Thyroid gland (tissue), 4 donors: ENCODE data around the gene PDE8B. TPM values are rescaled to one million over a fixed set of nuclear protein-coding genes. Genes with fewer than 3 reads are reported as not detected.

Experiments used
- DNase-seq, 2 donors: peaks; one replicate each; pipeline ENCODE4 v3.0.0-alpha.2; 2019
- H3K27ac ChIP-seq, 3 donors: fragments of 200-600 bp; sonication (generic); 1 replicate in 2 of 3; 2 replicates in 1 of 3; pipeline ENCODE4 v1.5.1; 2016 to 2019; ENCODE audit warnings: mild to moderate bottlenecking in 1 of 3, moderate library complexity in 1 of 3
- H3K27me3 ChIP-seq: fragments of 200-600 bp; sonication (generic); one replicate; pipeline ENCODE4 v1.5.1; 2019
- H3K36me3 ChIP-seq, 2 donors: fragments of 200-600 bp; sonication (generic); one replicate each; pipeline ENCODE4 v1.5.1; 2016 to 2019
- H3K4me1 ChIP-seq, 2 donors: fragments of 200-600 bp; sonication (generic); one replicate each; pipeline ENCODE4 v1.5.1; 2017 to 2019
- H3K4me3 ChIP-seq, 3 donors: fragments of 200-600 bp; sonication (generic); replicated peaks in 1 of 3; 1 replicate in 2 of 3; 2 replicates in 1 of 3; pipeline ENCODE4 v1.5.1; 2016; ENCODE audit warnings: mild to moderate bottlenecking in 1 of 3
- H3K9me3 ChIP-seq: fragments of 200-600 bp; sonication (generic); one replicate; pipeline ENCODE4 v1.5.1; 2017
- POLR2A ChIP-seq, 2 donors: fragments of 450-650 bp; IDR thresholded peaks; one replicate each; pipeline ENCODE4 v1.6.1; 2017; ENCODE audit warnings: antibody characterized with exemption in 2 of 2, mild to moderate bottlenecking in 2 of 2, moderate library complexity in 1 of 2
- whole genome bisulfite sequencing, 2 donors: methylation state at CpG; one replicate each; pipeline ENCODE4 v1.1.5; 2017; 5-methylcytosine and 5-hydroxymethylcytosine counted together
- intact Hi-C: fragments of 100-400 bp; cut with DNase I; formaldehyde crosslinking; loops from one replicate; pipeline ENCODE4 v1.15.1; 2023
- total RNA-seq, 4 donors: library from RNA; depleted of rRNA; stranded (reverse); fragments of >200 nt; gene quantifications; one replicate each; pipeline ENCODE4 v1.2.3, GENCODE V29; 2016
- TF ChIP-seq, protein P1 (sequence below), 6 experiments: fragments of 200-600 bp in 3 of 6; fragments of 450-650 bp in 3 of 6; sonication (generic) in 3 of 6; IDR thresholded peaks; one replicate each; pipeline ENCODE4 v1.5.1; 2016 to 2019; ENCODE audit warnings: antibody characterized with exemption in 6 of 6, mild to moderate bottlenecking in 2 of 6, inconsistent platforms in 1 of 6, moderate library complexity in 1 of 6

PDE8B gene
- total RNA-seq, 4 donors from 2014 or later: 113 to 279 (median 218) TPM

DNA sequence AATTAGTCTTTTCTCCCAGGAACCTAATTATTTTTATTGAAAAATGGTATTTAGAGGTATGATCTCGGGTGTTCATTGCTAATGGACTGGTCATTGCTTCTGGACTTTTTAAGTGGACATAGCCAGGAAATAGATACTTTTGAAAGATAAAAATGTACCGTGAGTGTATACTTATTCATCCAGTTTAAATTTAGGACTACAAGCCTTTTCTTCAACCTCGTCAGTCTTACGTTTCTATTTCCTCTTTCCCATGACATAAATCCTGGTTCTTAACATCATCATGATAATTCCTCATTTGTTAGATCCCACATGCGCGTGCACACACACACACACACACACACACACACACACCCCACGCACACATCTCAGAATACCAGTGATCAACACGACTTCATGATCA lies 15.1 kb downstream of the PDE8B start:
- no peak for DNase-seq
- peak overlapping the region in 1 of 3 donors; percentile 0 for H3K27ac ChIP-seq
- H3K4me1 ChIP-seq: peaks cover 14 to 32% of the 10 kb centered on the region in 2 donors
- WGBS, 2 donors: 73 to 87% methylated on average over 8 of the region's 8 CpGs
- intact Hi-C loops: no loop called here
- no peaks in the 10 kb centered on the region for H3K36me3 ChIP-seq
- H3K27me3 ChIP-seq: no peaks in the 10 kb centered on the region
- H3K9me3 ChIP-seq: no peaks in the 10 kb centered on the region
- no peak overlapping the region for H3K4me3 ChIP-seq
- no peak for TF ChIP-seq POLR2A (IDR thresholded peaks at IDR 0.05)
- TF ChIP-seq, protein P1, sequence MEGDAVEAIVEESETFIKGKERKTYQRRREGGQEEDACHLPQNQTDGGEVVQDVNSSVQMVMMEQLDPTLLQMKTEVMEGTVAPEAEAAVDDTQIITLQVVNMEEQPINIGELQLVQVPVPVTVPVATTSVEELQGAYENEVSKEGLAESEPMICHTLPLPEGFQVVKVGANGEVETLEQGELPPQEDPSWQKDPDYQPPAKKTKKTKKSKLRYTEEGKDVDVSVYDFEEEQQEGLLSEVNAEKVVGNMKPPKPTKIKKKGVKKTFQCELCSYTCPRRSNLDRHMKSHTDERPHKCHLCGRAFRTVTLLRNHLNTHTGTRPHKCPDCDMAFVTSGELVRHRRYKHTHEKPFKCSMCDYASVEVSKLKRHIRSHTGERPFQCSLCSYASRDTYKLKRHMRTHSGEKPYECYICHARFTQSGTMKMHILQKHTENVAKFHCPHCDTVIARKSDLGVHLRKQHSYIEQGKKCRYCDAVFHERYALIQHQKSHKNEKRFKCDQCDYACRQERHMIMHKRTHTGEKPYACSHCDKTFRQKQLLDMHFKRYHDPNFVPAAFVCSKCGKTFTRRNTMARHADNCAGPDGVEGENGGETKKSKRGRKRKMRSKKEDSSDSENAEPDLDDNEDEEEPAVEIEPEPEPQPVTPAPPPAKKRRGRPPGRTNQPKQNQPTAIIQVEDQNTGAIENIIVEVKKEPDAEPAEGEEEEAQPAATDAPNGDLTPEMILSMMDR (IDR thresholded peaks at IDR 0.05): no peak

GRCh38 chr5:77229887-77230286 lies 19.4 kb downstream of the PDE8B start:
- TF ChIP-seq, protein P1 (IDR thresholded peaks at IDR 0.05): no peak
- no peak for TF ChIP-seq POLR2A (IDR thresholded peaks at IDR 0.05)
- Histone ChIP-seq H3K4me3 (no peak overlapping the region), H3K27me3 (no peaks in the 10 kb centered on the region), H3K27ac (no peak overlapping the region), H3K4me1 (peaks cover 18 to 26% of the 10 kb centered on the region in 2 donors), H3K36me3 (no peaks in the 10 kb centered on the region), H3K9me3 (no peaks in the 10 kb centered on the region)
- 94 to 96% methylated on average over 4 of the region's 4 CpGs for WGBS, 2 donors
- intact Hi-C loops: no loop called here
- no peak for DNase-seq

DNA sequence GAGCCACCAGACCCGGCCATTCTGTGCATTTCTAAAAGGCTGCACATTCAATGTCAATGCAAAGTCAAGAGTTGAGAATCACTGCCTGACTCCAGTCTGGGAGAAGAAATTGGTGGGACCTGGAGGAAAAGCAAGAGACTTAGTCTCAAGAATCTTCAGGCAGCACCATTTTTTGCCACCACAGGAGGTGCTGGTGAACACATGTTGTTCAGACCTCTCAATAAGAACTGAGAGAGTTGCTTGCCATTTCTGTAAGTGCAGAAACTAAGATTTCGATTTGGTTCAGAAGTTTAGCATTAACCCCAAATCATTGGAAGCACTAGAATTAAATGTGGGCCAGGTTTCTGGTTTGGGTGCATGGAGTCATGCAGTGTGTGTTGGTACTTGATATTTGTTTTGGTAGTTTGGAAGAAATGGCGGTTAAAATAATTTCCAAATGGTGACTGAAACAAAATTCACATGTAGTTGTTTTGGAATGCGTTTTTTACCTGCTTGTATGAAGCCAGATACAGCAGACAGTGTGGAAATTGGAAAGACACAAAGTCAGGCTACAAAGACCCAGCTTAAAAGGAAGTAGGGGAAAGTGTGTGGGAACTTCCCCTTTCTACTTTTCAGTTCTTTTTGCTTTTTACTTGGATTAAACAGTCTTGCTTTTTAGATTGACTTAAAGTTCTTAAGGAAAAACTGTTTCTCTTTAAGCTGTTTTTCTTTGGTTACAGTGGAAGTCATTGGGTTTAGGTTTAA lies 20.4 kb downstream of the PDE8B start:
- Histone ChIP-seq H3K4me3 (no peak overlapping the region), H3K27ac (peak overlapping the region in 1 of 3 donors; percentile 19), H3K4me1 (peaks cover 18 to 23% of the 10 kb centered on the region in 2 donors), H3K9me3 (no peaks in the 10 kb centered on the region), H3K36me3 (no peaks in the 10 kb centered on the region), H3K27me3 (no peaks in the 10 kb centered on the region)
- WGBS, 2 donors: 85 to 86% methylated on average over 4 of the region's 4 CpGs
- no peak for DNase-seq
- TF ChIP-seq, protein P1 (IDR thresholded peaks at IDR 0.05): peak in 3 of 6 experiments; percentile 31 to 35 (median 34)
- no peak for TF ChIP-seq POLR2A (IDR thresholded peaks at IDR 0.05)
- intact Hi-C loops: no loop called here

DNA sequence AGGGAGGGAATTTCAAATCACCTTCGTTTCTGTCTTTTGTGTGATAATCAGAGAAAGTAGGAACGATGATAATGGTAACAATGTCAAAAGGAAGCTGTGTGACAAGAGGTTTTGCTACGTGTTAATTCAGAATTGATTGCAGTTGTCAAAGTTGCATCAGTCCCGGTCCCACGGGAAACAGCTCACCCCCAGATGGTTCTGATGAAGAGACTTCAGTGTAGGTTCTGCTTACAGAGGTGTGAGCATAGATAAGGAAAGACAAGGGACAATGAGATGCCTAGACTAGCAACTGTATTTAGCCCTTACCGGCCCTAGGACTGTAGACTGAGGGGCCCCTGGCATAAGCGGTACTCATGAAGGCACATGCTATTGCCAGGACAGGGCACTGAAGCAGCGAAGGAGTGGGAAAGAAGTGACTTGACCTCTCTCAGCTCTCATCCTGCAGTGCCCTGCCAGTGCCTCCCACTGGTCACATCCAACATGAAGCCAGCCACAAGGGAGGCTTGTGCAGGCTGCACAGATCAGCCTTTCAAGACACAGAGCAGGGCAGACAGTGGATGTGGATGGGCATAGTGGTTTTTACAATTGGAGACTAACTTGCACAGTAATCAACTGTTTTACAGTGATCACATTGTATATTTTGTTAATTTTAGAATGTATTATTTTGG lies 21.1 kb downstream of the PDE8B start:
- DNase-seq: peak; percentile 27 to 41
- H3K27me3 ChIP-seq: no peaks in the 10 kb centered on the region
- H3K4me1 ChIP-seq: peaks cover 18 to 29% of the 10 kb centered on the region in 2 donors
- no peaks in the 10 kb centered on the region for H3K9me3 ChIP-seq
- intact Hi-C loops: no loop called here
- TF ChIP-seq POLR2A (IDR thresholded peaks at IDR 0.05): no peak
- TF ChIP-seq, protein P1 (IDR thresholded peaks at IDR 0.05): peak in 1 of 6 experiments; percentile 22
- no peaks in the 10 kb centered on the region for H3K36me3 ChIP-seq
- peak overlapping the region in 1 of 3 donors; percentile 26 for H3K27ac ChIP-seq
- 54 to 65% methylated on average over 8 of the region's 8 CpGs for WGBS, 2 donors
- no peak overlapping the region for H3K4me3 ChIP-seq
